HG03095 (cell line): ENCODE results near the gene HCFC1R1.

ENCODE experiments used
- ATAC-seq: cut with Tn5 transposase; IDR thresholded peaks from one replicate; pipeline ENCODE4 v1.9.1; 2021; ENCODE audit warnings: moderate library complexity; ENCODE audit not compliant: unreplicated experiment

Gene HCFC1R1

GRCh38 chr16:3020247-3020603, 3.5 kb downstream of the HCFC1R1 start, which contains the start of gene TNFRSF12A:
TSS of gene TNFRSF12A (plus strand) at chr16:3020368. CDS start at chr16:3020398, 30 bp downstream.
- ATAC-seq, result no peak

GRCh38 chr16:3019594-3020246, 4.0 kb downstream of the HCFC1R1 start:
- no peak for ATAC-seq

- no peak for ATAC-seq
Measured at GRCh38 chr16:3017794-3018506, 5.8 kb downstream of the HCFC1R1 start, which contains the start of gene CLDN6. TSS of gene CLDN6 (minus strand) at chr16:3018183. CDS start at chr16:3016021, 2,162 bp downstream.

GRCh38 chr16:3017344-3017743, 6.4 kb downstream of the HCFC1R1 start:
- ATAC-seq, result no peak

- ATAC-seq, result no peak
Measured at GRCh38 chr16:3015865-3016521, 7.7 kb downstream of the HCFC1R1 start.

DNA sequence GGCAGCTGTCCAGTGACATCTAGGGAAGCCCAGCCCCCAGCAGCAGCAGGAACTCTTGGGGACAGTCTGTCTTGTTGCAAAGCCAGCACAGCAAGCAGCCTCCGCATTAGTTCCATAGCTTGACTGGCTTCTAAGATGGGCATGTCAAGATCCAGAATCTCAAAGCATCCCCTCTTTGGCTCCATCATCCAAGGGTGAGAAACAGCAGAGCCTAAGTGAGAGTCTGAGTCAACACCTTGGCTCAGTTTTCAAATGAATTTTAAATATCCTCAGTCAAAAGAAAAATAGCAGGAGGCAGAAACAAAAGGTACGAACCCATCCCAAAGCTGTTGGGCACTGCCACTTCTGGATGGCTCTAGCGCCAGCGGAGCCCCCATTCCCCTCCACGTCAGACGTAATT, 8.8 kb downstream of the HCFC1R1 start:
- no peak for ATAC-seq

- no peak for ATAC-seq
Measured at GRCh38 chr16:3013998-3014690, 9.6 kb downstream of the HCFC1R1 start.

- ATAC-seq, result no peak
Measured at GRCh38 chr16:3013491-3013951, 10.2 kb downstream of the HCFC1R1 start.

DNA sequence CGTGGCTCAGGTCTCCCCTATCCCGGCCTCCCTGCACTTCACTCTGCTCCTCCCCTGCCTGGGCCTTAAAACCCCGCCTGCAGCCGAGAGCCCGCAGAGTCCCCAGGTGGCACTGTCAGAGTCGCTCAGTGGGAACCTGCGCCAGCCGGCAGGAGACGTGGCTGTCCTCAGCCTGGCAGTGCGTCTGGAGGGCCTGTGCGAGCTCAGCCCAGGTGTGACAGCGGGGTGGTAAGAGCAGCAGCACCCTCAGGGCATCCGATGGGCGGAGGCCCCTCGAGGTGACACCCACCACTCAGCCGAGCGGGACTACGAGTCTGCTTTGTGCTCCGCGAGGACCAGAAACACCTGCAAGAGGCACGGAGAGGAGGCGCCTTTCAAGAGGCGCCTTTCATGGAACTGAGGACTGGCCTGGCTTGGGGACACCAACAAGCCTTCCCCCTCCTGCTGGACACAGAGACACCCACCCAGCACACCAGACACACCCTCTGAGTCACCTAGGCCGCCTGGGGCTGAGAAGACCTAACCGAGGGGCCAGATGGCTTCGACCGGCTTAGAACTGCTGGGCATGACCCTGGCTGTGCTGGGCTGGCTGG, 10.8 kb downstream of the HCFC1R1 start, which contains the start of gene CLDN9:
CLDN9 (plus strand) TSS at position 96 of the 593 bp plus-strand sequence; CDS start at position 536, 440 bp downstream.
- no peak for ATAC-seq

GRCh38 chr16:3012246-3012645, 11.5 kb downstream of the HCFC1R1 start:
- ATAC-seq, result no peak

GRCh38 chr16:3010510-3010909, 13.2 kb downstream of the HCFC1R1 start:
- ATAC-seq, result no peak

- ATAC-seq, result no peak
Measured at GRCh38 chr16:3009568-3010390, 14.0 kb downstream of the HCFC1R1 start.

DNA sequence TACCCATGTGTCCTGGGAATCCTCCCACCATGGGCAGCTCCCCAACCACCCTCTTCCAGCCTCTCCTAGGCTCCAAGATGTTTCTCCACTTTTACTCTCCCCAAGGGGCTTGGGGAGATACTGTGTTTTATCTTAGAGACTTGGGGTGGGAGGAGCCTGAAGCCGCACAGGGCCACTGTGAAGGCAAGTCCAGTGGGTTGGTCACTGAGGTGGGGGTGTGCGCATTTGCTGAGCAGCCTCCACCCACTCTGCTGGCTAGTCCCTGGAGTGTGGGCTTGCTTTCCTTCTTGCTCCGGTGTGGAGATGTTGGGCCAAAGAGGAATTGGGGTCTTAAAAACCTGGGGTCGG, 15.1 kb downstream of the HCFC1R1 start:
- ATAC-seq, result no peak

- no peak for ATAC-seq
Measured at GRCh38 chr16:3007957-3008689, 15.6 kb downstream of the HCFC1R1 start.

GRCh38 chr16:3007059-3007956, 16.4 kb downstream of the HCFC1R1 start:
- no peak for ATAC-seq

DNA sequence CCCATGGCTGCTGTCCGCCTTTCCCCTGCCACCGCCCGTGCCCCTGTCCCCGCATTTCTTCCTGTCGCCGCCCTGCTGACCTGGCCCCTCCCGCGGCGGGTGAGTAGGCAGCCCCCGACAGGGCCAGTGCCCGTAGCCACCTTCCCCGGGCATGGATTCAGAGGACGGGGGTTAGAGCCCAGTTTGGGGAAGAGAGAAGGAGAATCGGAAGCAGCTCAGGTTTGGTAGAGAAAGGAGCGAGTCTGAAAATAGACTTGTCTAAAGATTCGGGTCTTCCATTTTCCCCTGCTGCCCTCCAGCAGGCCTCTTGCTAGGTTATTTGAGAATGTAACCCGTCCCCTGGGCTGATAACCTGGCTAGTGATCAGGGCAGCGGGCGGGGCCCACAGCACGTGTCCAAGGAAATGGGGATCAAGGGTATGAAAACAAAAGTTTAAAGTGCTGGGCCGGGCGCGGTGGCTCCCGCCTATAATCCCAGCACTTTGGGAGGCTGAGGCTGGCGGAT, 18.9 kb downstream of the HCFC1R1 start:
- no peak for ATAC-seq

DNA sequence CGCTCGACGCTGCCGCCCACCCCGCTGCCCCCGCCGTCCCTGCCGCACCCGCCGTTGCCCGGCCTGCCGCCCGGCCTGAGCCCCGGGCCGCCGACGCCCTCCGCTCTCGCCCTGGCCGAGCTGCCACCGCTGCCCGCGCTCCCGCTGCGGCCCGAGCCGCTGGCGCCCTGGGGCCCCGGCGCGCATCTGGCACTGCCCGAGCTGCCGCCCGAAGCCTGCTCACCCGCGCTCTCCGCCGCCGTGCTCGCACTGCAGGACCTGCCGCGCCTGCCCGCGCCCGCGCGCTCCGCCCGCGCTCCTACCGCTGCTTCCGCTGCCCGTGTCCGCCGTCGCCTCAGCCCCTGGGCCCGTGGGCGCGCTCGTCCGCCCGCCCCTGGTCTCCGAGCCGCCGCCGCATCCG, 19.4 kb downstream of the HCFC1R1 start:
- ATAC-seq, result no peak
